Heart right ventricle (tissue), 16 donors: ENCODE results near the gene SLC25A2. TPM values are rescaled to one million over a fixed set of nuclear protein-coding genes. Genes with fewer than 3 reads are reported as not detected.
"Not testable (repeated sequence)": the region's sequence is repeated elsewhere in the genome, so short reads cannot be mapped to it uniquely, and the experiment has no call there.

Source experiments
- ATAC-seq, 8 donors: fragments of 200-7000 bp; cut with Tn5 transposase; one replicate each; pipeline ENCODE4 v1.9.1; 2020; ENCODE audit warnings: mild to moderate bottlenecking in 8 of 8, moderate library complexity in 8 of 8, moderate number of reproducible peaks in 1 of 8
- DNase-seq, 2 donors: peaks; one replicate each; pipeline ENCODE4 v3.0.0-alpha.2; 2020
- H3K27ac ChIP-seq, 10 donors: fragments of 200-600 bp; sonication (generic) in 2 of 10; one replicate each; pipeline versions ENCODE4 v1.5.0 to v1.8.0; 2020 to 2022; ENCODE audit warnings: mild to moderate bottlenecking in 3 of 10
- H3K27me3 ChIP-seq, 7 donors: fragments of 200-600 bp; one replicate each; pipeline ENCODE4 v1.8.0; 2021 to 2022; ENCODE audit warnings: mild to moderate bottlenecking in 2 of 7
- H3K36me3 ChIP-seq, 9 donors: fragments of 200-600 bp; sonication (generic) in 1 of 9; one replicate each; pipeline versions ENCODE4 v1.5.0 to v1.8.0; 2020 to 2022; ENCODE audit warnings: mild to moderate bottlenecking in 2 of 9
- H3K4me1 ChIP-seq, 9 donors: fragments of 200-600 bp; sonication (generic) in 1 of 9; one replicate each; pipeline versions ENCODE4 v1.5.0 to v1.8.0; 2020 to 2022; ENCODE audit warnings: mild to moderate bottlenecking in 4 of 9
- H3K4me3 ChIP-seq, 10 donors: fragments of 200-600 bp; sonication (generic) in 2 of 10; one replicate each; pipeline versions ENCODE4 v1.5.0 to v1.8.0; 2020 to 2022; ENCODE audit warnings: mild to moderate bottlenecking in 7 of 10, moderate library complexity in 2 of 10
- H3K9me3 ChIP-seq, 11 donors: fragments of 200-600 bp in 10 of 11; sonication (generic) in 2 of 11; one replicate each; pipeline versions ENCODE4 v1.5.0 to v1.8.0; 2013 to 2022; ENCODE audit warnings: mild to moderate bottlenecking in 2 of 11, control low read depth in 1 of 11, moderate library complexity in 1 of 11
- WGBS, 2 donors: extraction: QIAGEN DNeasy Blood & Tissue Kit; methylation state at CpG; one replicate each; pipeline ENCODE4 v1.1.7; 2013; ENCODE audit warnings: inconsistent platforms in 1 of 2; 5-methylcytosine and 5-hydroxymethylcytosine counted together
- intact Hi-C, 10 donors: fragments of 100-400 bp; cut with DNase I; formaldehyde crosslinking; loops; one replicate each; pipeline versions ENCODE4 v1.11.1 to v1.14.2; 2022
- long read RNA-seq, 3 donors: library from polyadenylated mRNA; unstranded; transcript quantifications; one replicate each; pipeline ENCODE4 v2.0.0, GENCODE V29; 2020 to 2021
- polyA plus RNA-seq, 2 donors: library from polyadenylated mRNA; stranded (reverse); fragments of 200-250 nt; gene quantifications; one replicate each; pipeline ENCODE4 v1.2.3, GENCODE V29; 2013
- total RNA-seq, 10 donors: library from RNA; stranded (reverse); fragmentation: NEBNext Ultra II Directional in 3 of 10; extraction: Animal tissue kit (Norgen Biotek cat#: 25700) in 3 of 10; gene quantifications; one replicate each; pipeline versions ENCODE4 v1.2.1 to v1.2.4, GENCODE V29; 2021 to 2023
- TF ChIP-seq, protein P1 (sequence below), 9 donors: fragments of 200-600 bp; sonication (generic) in 2 of 9; IDR thresholded peaks; one replicate each; pipeline versions ENCODE4 v1.5.0 to v1.8.0; 2021 to 2022; ENCODE audit warnings: antibody characterized with exemption in 9 of 9, mild to moderate bottlenecking in 5 of 9, moderate library complexity in 1 of 9
- donor health status: Arrhythmogenic right ventricular cardiomyopathy.
- donor health status: ischemic (EF 13 %, LVEDD 7.1; RV severe dilation, severe dysfunction).
- donor health status: healthy with polysubstance abuse.
- donor health status: DM: no; HTN: yes; CAD: no.
- donor health status: DM: no; HTN: no; CAD: no.
- donor health status: ischemic (EF 25% LVEDD 6.9; RV normal size, moderate dysfunction).
- donor health status: ischemic (EF 25% LVEDD 5.7; RV mildly dilated, moderate dysfunction).
- donor health status: healthy.
- donor health status: DM: yes; HTN: yes; CAD: no.
- donor health status: Ischemic cardiomyopathy.
- donor health status: ischemic (EF 35%, LVEDD 5.7; RV mildly dilated, moderate dysfunction).
- donor health status: nonischemic (EF 11% LVEDD 7.7; RV severe dilation, severe dysfunction).
- donor health status: DM: yes; HTN: yes; CAD: no.
- donor health status: PGD.
- donor health status: ischemic (EF 29% LVEDD 5.4; RV normal size, mild dysfunction).
- donor health status: nonischemic (EF 23%, LVEDD 6.1; RV moderate dilation, normal function).

SLC25A2 gene
- total RNA-seq (under 1 TPM in 2 of 10 donors, not detected in 8; 0.28 TPM), polyA plus RNA-seq (under 1 TPM in 1 of 2 donors, not detected in 1; 0.22 TPM)
- long read RNA-seq, donor 1, result 0 reads
- long read RNA-seq, donor 2, result 0 reads
- long read RNA-seq, donor 3, result 0 reads

DNA sequence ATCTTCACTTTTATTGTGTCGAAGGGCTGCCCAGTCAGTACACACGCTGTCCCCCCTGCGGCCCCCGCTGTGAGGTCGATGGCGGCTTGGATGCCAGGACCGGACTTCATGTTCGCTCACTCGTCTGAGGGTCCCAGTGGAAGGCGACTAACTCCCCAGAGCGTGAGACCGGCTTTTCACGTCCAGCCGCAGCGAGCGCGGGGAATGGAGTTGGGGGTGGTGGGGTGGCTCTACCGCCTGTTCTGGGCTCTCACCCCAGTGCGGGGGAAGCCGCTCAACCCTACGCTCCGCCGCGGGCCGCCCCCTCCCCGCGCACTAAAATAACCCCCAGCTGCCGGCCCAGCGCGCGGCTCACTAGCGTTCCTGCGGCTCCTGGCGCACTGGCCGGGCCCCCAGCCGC lies at the start of gene SLC25A2:
Gene SLC25A2 (minus strand): TSS at position 294 of the 400 bp plus-strand sequence. CDS start 184 bp downstream, at position 110.
- Histone ChIP-seq H3K27ac (no peak within 1 kb of the TSS), H3K9me3 (peaks cover 0 to 100% (median 79%) of the 10 kb centered on the region in 11 donors), H3K36me3 (no peaks in the 10 kb centered on the region), H3K27me3 (no peaks in the 10 kb centered on the region), H3K4me3 (no peak within 1 kb of the TSS), H3K4me1 (peaks cover 0 to under 1% (median 0%) of the 10 kb centered on the region in 9 donors)
- no peak for ATAC-seq
- TF ChIP-seq, protein P1, sequence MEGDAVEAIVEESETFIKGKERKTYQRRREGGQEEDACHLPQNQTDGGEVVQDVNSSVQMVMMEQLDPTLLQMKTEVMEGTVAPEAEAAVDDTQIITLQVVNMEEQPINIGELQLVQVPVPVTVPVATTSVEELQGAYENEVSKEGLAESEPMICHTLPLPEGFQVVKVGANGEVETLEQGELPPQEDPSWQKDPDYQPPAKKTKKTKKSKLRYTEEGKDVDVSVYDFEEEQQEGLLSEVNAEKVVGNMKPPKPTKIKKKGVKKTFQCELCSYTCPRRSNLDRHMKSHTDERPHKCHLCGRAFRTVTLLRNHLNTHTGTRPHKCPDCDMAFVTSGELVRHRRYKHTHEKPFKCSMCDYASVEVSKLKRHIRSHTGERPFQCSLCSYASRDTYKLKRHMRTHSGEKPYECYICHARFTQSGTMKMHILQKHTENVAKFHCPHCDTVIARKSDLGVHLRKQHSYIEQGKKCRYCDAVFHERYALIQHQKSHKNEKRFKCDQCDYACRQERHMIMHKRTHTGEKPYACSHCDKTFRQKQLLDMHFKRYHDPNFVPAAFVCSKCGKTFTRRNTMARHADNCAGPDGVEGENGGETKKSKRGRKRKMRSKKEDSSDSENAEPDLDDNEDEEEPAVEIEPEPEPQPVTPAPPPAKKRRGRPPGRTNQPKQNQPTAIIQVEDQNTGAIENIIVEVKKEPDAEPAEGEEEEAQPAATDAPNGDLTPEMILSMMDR (IDR thresholded peaks at IDR 0.05), result no peak
- WGBS, 2 donors, result 32 to 40% methylated on average over 36 of the region's 36 CpGs
- no peak for DNase-seq
- intact Hi-C loops, result no loop called here

DNA sequence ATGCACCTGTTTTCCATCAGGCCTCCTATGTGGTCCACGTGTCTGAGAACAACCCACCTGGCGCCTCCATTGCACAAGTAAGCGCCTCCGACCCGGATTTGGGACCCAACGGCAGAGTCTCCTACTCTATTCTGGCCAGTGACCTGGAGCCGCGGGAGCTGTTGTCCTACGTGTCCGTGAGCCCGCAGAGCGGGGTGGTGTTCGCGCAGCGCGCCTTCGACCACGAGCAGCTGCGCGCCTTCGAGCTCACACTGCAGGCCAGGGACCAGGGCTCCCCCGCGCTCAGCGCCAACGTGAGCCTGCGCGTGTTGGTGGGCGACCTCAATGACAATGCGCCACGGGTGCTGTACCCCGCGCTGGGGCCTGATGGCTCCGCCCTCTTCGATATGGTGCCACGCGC lies 47.7 kb upstream of the SLC25A2 start:
- intact Hi-C loops, result loop anchor here in 2 of 10 donors (5.0 to 10.0 kb wide), 2 partner anchors 41 to 53 kb away; partner anchors contain the start of genes PCDHGA8 (in 1 of the 2), PCDHGA9 (in 1 of the 2) and PCDHGB6 (in 1 of the 2)
- DNase-seq (no peak), ATAC-seq (no peak)
- Histone ChIP-seq H3K9me3 (peaks cover 0 to 98% (median 47%) of the 10 kb centered on the region in 11 donors), H3K4me1 (peaks cover 0 to 38% (median 5%) of the 10 kb centered on the region in 9 donors), H3K27me3 (peaks cover 0 to 37% (median 0%) of the 10 kb centered on the region in 7 donors), H3K27ac (no peak overlapping the region), H3K36me3 (peaks cover 0 to 44% (median 0%) of the 10 kb centered on the region in 9 donors), H3K4me3 (no peak overlapping the region)
- WGBS, 2 donors, result 35 to 41% methylated on average over 31 to 32 of the region's 36 CpGs
- TF ChIP-seq, protein P1 (IDR thresholded peaks at IDR 0.05), result no peak

DNA sequence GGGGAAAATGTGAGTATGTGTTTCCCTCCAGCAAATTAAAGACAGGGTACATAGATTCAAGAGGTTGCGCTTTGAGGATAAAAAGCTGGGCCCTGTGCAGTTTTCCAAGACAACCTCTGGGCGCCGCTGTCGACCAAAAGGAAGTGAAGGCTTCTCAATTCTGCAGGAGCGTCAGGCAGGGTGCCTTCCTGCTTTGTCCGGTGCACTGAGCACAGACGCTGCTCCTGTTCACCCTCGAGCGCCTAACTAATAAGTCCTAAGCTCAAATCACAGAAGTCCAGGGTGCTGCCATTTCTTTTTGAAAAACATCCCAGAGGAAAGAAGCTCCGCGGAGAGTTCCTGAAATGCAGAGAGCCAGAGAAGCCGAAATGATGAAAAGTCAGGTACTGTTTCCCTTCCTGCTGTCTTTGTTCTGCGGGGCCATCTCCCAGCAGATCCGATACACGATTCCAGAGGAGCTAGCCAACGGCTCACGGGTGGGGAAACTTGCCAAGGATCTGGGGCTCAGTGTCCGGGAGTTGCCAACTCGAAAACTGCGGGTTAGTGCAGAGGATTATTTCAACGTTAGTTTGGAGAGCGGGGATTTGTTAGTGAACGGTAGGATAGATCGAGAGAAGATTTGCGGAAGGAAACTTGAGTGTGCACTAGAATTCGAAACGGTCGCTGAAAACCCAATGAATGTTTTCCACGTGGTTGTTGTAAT lies 46.2 kb upstream of the SLC25A2 start, which contains the start of gene PCDHGB1:
Gene PCDHGB1 (plus strand): TSS at position 183 of the 703 bp plus-strand sequence. CDS start 162 bp downstream, at position 345.
- peak within 1 kb of the TSS in 8 of 10 donors; percentile 1 to 34 (median 26) for H3K4me3 ChIP-seq
- H3K27ac ChIP-seq, result peak within 1 kb of the TSS in 1 of 10 donors; percentile 5
- TF ChIP-seq, protein P1 (IDR thresholded peaks at IDR 0.05), result peak in 8 of 9 donors; percentile 21 to 62 (median 54)
- intact Hi-C loops, result loop anchor here in 3 of 10 donors (5.0 to 10.0 kb wide), 3 partner anchors 42 to 215 kb away; partner anchors contain the start of genes PCDHGA8 (in 1 of the 3), PCDHGA9 (in 1 of the 3) and PCDHGB6 (in 1 of the 3)
- peaks cover 0 to 36% (median 4%) of the 10 kb centered on the region in 9 donors for H3K4me1 ChIP-seq
- H3K36me3 ChIP-seq, result peaks cover 0 to 34% (median 0%) of the 10 kb centered on the region in 9 donors
- H3K9me3 ChIP-seq, result peaks cover 0 to 96% (median 39%) of the 10 kb centered on the region in 11 donors
- DNase-seq (peak; percentile 52 to 60), ATAC-seq (peak; percentile 50 to 88 (median 72))
- 21 to 24% methylated on average over 29 of the region's 29 CpGs for WGBS, 2 donors
- peaks cover 0 to 29% (median 0%) of the 10 kb centered on the region in 7 donors for H3K27me3 ChIP-seq

- intact Hi-C loops, result loop anchor here in 1 of 10 donors (10.0 kb wide), 1 partner anchor 219 kb away; no protein-coding TSS in a partner anchor
- Histone ChIP-seq H3K27me3 (peaks cover 0 to 37% (median 0%) of the 10 kb centered on the region in 7 donors), H3K4me1 (peaks cover 0 to 23% (median 0%) of the 10 kb centered on the region in 9 donors), H3K36me3 (peaks cover 0 to 24% (median 0%) of the 10 kb centered on the region in 9 donors), H3K4me3 (peak overlapping the region in 7 of 10 donors; percentile 1 to 38 (median 21)), H3K9me3 (peaks cover 0 to 98% (median 26%) of the 10 kb centered on the region in 11 donors)
- ATAC-seq, result peak in 1 of 8 donors; percentile 32
- not testable (repeated sequence) for DNase-seq, H3K27ac ChIP-seq
- 33 to 40% methylated on average over 23 to 24 of the region's 35 CpGs for WGBS, 2 donors
Measured at GRCh38 chr5:141346017-141346416, 42.2 kb upstream of the SLC25A2 start.
